A549 (cell line): ENCODE results near the gene NGFR. TPM values are rescaled to one million over a fixed set of nuclear protein-coding genes. Genes with fewer than 3 reads are reported as not detected.

Experiments used
- ATAC-seq, 2 experiments: fragments of 200-7000 bp in 1 of 2; fragments of >200 bp in 1 of 2; cut with Nextera tagmentation in 1 of 2; cut with Tn5 transposase in 1 of 2; 3 replicates each; pipeline versions ENCODE4 v1.8.0 to v1.9.1; 2018 to 2020; ENCODE audit warnings: mild to moderate bottlenecking in 1 of 2, moderate library complexity in 1 of 2
- CTCF ChIA-PET: fragments of 300-600 bp; sonication (Branson Sonifier 250); formaldehyde crosslinking; extraction: SDS; loops from one replicate; lab custom pipeline; 2021; ENCODE audit warnings: antibody characterized with exemption, inconsistent platforms; lab: Yijun Ruan, JAX
- POLR2A ChIA-PET: fragments of 350-600 bp; formaldehyde crosslinking; extraction: SDS; loops from one replicate; lab custom pipeline; 2021; ENCODE audit warnings: antibody characterized with exemption, inconsistent platforms; lab: Yijun Ruan, JAX
- DNase-seq, 2 experiments: peaks; one replicate each; pipeline versions ENCODE4 v3.0.0 to v3.0.0-alpha.2; 2011 to 2016; ENCODE audit warnings: low read depth in 1 of 2, low spot score in 1 of 2
- FAIRE-seq: peaks from 2 replicates; lab custom pipeline; 2011; peaks lifted over from hg19 to GRCh38; lab: Jason Lieb, UNC
- H3K27ac ChIP-seq, 2 experiments: fragments of >200 bp; sonication (Bioruptor Twin); formaldehyde crosslinking; 3 replicates each; pipeline ENCODE4 v1.5.1; 2016 to 2017
- H3K4me1 ChIP-seq: fragments of >200 bp; sonication (Bioruptor Twin); formaldehyde crosslinking; 3 replicates; pipeline ENCODE4 v1.6.1; 2016
- H3K4me2 ChIP-seq: fragments of >200 bp; sonication (Bioruptor Twin); formaldehyde crosslinking; 3 replicates; pipeline ENCODE4 v1.6.1; 2016
- H3K4me3 ChIP-seq: fragments of >200 bp; sonication (Bioruptor Twin); formaldehyde crosslinking; 3 replicates; pipeline ENCODE4 v1.5.1; 2016
- H3K9me3 ChIP-seq: fragments of >200 bp; sonication (Bioruptor Twin); formaldehyde crosslinking; 3 replicates; pipeline ENCODE4 v1.6.1; 2016
- ATOH8 ChIP-seq: fragments of 250-450 bp; sonication (Bioruptor Pico); IDR thresholded peaks from 2 replicates; pipeline ENCODE4 v1.5.0; 2020; ENCODE audit warnings: low read depth, mild to moderate bottlenecking, moderate library complexity
- BHLHE40 ChIP-seq: IDR thresholded peaks from 2 replicates; pipeline ENCODE4 v1.6.1; 2012; ENCODE audit warnings: low read depth, low read length, inconsistent platforms
- CBX2 ChIP-seq: fragments of 200-600 bp; sonication (generic); IDR thresholded peaks from 2 replicates; pipeline ENCODE4 v1.6.1; 2016; ENCODE audit warnings: low read depth, mild to moderate bottlenecking, borderline replicate concordance
- CBX8 ChIP-seq: fragments of 200-600 bp; sonication (generic); IDR thresholded peaks from 2 replicates; pipeline ENCODE4 v1.6.1; 2016
- CEBPB ChIP-seq, 2 experiments: fragments of >200 bp in 1 of 2; sonication (Bioruptor Twin) in 1 of 2; formaldehyde crosslinking in 1 of 2; IDR thresholded peaks; 2 replicates each; pipeline ENCODE4 v1.6.1; 2012 to 2016
- CHD2 ChIP-seq: fragments of 150-350 bp; IDR thresholded peaks from 2 replicates; pipeline ENCODE4 v1.6.1; 2014; ENCODE audit warnings: low read length; ENCODE audit not compliant: partially characterized antibody
- CHD4 ChIP-seq: fragments of 200-600 bp; sonication (generic); IDR thresholded peaks from 2 replicates; pipeline ENCODE4 v1.6.1; 2016; ENCODE audit warnings: antibody characterized with exemption, mild to moderate bottlenecking, borderline replicate concordance
- ELK1 ChIP-seq: fragments of 150-350 bp; IDR thresholded peaks from 2 replicates; pipeline ENCODE4 v1.6.1; 2014; ENCODE audit warnings: low read depth, mild to moderate bottlenecking, low read length
- ESRRA ChIP-seq: fragments of 150-350 bp; IDR thresholded peaks from 2 replicates; pipeline ENCODE4 v1.6.1; 2014; ENCODE audit warnings: mild to moderate bottlenecking, low read length, borderline replicate concordance
- FOSL2 ChIP-seq, 2 experiments: fragments of 450-650 bp in 1 of 2; fragments of >200 bp in 1 of 2; sonication (Bioruptor Twin) in 1 of 2; formaldehyde crosslinking; IDR thresholded peaks; 2 replicates each; pipeline versions ENCODE4 v1.5.0 to v1.6.1; 2016 to 2020; ENCODE audit warnings: mild to moderate bottlenecking in 1 of 2, moderate library complexity in 1 of 2
- FOXS1 ChIP-seq: fragments of 250-450 bp; sonication (Bioruptor Pico); IDR thresholded peaks from 2 replicates; pipeline ENCODE4 v1.5.0; 2020; ENCODE audit warnings: mild to moderate bottlenecking, moderate library complexity
- HDAC2 ChIP-seq: fragments of 200-600 bp; sonication (generic); IDR thresholded peaks from 2 replicates; pipeline ENCODE4 v1.6.1; 2016
- HES2 ChIP-seq: fragments of >200 bp; sonication (Bioruptor Twin); formaldehyde crosslinking; IDR thresholded peaks from 2 replicates; pipeline ENCODE4 v1.6.1; 2016
- HOXA7 ChIP-seq: fragments of 250-450 bp; sonication (Bioruptor Pico); IDR thresholded peaks from 2 replicates; pipeline ENCODE4 v1.5.0; 2020; ENCODE audit warnings: mild to moderate bottlenecking, moderate library complexity
- HOXB13 ChIP-seq: fragments of 250-450 bp; sonication (Bioruptor Pico); IDR thresholded peaks from 2 replicates; pipeline ENCODE4 v1.5.0; 2020; ENCODE audit warnings: low read depth, mild to moderate bottlenecking, moderate library complexity
- JUNB ChIP-seq: fragments of >200 bp; sonication (Bioruptor Twin); formaldehyde crosslinking; IDR thresholded peaks from 2 replicates; pipeline ENCODE4 v1.6.1; 2016
- KDM1A ChIP-seq: fragments of 200-600 bp; sonication (generic); IDR thresholded peaks from 2 replicates; pipeline ENCODE4 v1.6.1; 2016; ENCODE audit warnings: low read depth, mild to moderate bottlenecking
- KDM5A ChIP-seq: fragments of 200-600 bp; sonication (generic); IDR thresholded peaks from 2 replicates; pipeline ENCODE4 v1.6.1; 2016; ENCODE audit warnings: antibody characterized with exemption, mild to moderate bottlenecking
- MAFK ChIP-seq: fragments of 450-650 bp; IDR thresholded peaks from 2 replicates; pipeline ENCODE4 v1.6.1; 2014; ENCODE audit not compliant: partially characterized antibody
- MAX ChIP-seq: IDR thresholded peaks from 2 replicates; pipeline ENCODE4 v1.6.1; 2012
- NFE2L2 ChIP-seq: fragments of 150-350 bp; conservative IDR thresholded peaks from 2 replicates; pipeline ENCODE4 v1.6.1; 2014; ENCODE audit warnings: low read length
- NR3C1 ChIP-seq: fragments of >200 bp; sonication (Bioruptor Twin); formaldehyde crosslinking; IDR thresholded peaks from 3 replicates; pipeline ENCODE4 v1.6.1; 2017
- POLR2AphosphoS2 ChIP-seq: conservative IDR thresholded peaks from 2 replicates; pipeline ENCODE4 v1.6.1; 2012; ENCODE audit warnings: low read length, improper control_type of control experiment, inconsistent platforms
- RAD21 ChIP-seq, 2 experiments: fragments of >200 bp in 1 of 2; sonication (Bioruptor Twin) in 1 of 2; formaldehyde crosslinking in 1 of 2; IDR thresholded peaks in 1 of 2; conservative IDR thresholded peaks in 1 of 2; 2 replicates in 1 of 2; 3 replicates in 1 of 2; pipeline ENCODE4 v1.6.1; 2012 to 2018; ENCODE audit warnings: inconsistent platforms in 1 of 2
- RCOR1 ChIP-seq: fragments of 150-350 bp; IDR thresholded peaks from 2 replicates; pipeline ENCODE4 v1.6.1; 2014; ENCODE audit warnings: antibody characterized with exemption, low read length, low read depth
- SREBF2 ChIP-seq: fragments of 450-650 bp; IDR thresholded peaks from 2 replicates; pipeline ENCODE4 v1.6.1; 2014; ENCODE audit warnings: mild to moderate bottlenecking, moderate library complexity
- TP53 ChIP-seq: fragments of 250-450 bp; sonication (Bioruptor Pico); IDR thresholded peaks from 2 replicates; pipeline ENCODE4 v1.5.0; 2021; ENCODE audit warnings: mild to moderate bottlenecking, moderate library complexity
- ZC3H11A ChIP-seq: fragments of 450-650 bp; IDR thresholded peaks from 2 replicates; pipeline ENCODE4 v1.6.1; 2014; ENCODE audit warnings: antibody characterized with exemption, mild to moderate bottlenecking
- ZFP36 ChIP-seq: fragments of 450-650 bp; IDR thresholded peaks from 2 replicates; pipeline ENCODE4 v1.6.1; 2014; ENCODE audit warnings: borderline replicate concordance; ENCODE audit not compliant: partially characterized antibody
- ZNF302 ChIP-seq: fragments of 250-450 bp; sonication (Bioruptor Pico); IDR thresholded peaks from 2 replicates; pipeline ENCODE4 v1.9.0; 2021; ENCODE audit warnings: inconsistent platforms, mild to moderate bottlenecking, moderate library complexity
- ZSCAN20 ChIP-seq: fragments of 250-450 bp; sonication (Bioruptor Pico); IDR thresholded peaks from 2 replicates; pipeline ENCODE4 v1.8.0; 2022; ENCODE audit warnings: mild to moderate bottlenecking, moderate library complexity
- WGBS: methylation state at CpG from one replicate; pipeline ENCODE4 v1.1.6; 2017; ENCODE audit errors: missing lambda C conversion rate; 5-methylcytosine and 5-hydroxymethylcytosine counted together
- polyA plus RNA-seq, 4 experiments: library from polyadenylated mRNA; depleted of rRNA in 3 of 4; stranded (reverse); fragments of >200 nt; fragmentation: RNase III in 1 of 4; extraction: RNeasy Plus Mini Kit Qiagen cat#74134 plus additional on column Dnase treatment in 1 of 4; gene quantifications; 2 replicates in 3 of 4; 3 replicates in 1 of 4; pipeline ENCODE4 v1.2.3, GENCODE V29; 2011 to 2017
- TF ChIP-seq, protein P1 (sequence below): fragments of 250-450 bp; sonication (Bioruptor Pico); IDR thresholded peaks from 2 replicates; pipeline ENCODE4 v1.5.0; 2021; ENCODE audit warnings: mild to moderate bottlenecking, moderate library complexity, borderline replicate concordance

NGFR gene
- polyA plus RNA-seq, 2 of the 4 experiments (the other 2 are of a cell fraction) = 0.13 to 0.18 TPM

- DNase-seq (no peak), FAIRE-seq (no peak), ATAC-seq (no peak)
- WGBS = 62% methylated on average over 5 of the region's 5 CpGs
- ChIA-PET POLR2A (no interaction called here), CTCF (interaction anchor here (1.0 to 1.4 kb wide), 4 partner anchors 14 to 38 kb away, joined by 3 to 6 read pairs (median 4); no protein-coding TSS in a partner anchor)
- Histone ChIP-seq H3K27ac (no peak overlapping the region), H3K4me1 (no peaks in the 10 kb centered on the region), H3K4me2 (no peak overlapping the region), H3K4me3 (no peak overlapping the region), H3K9me3 (peaks cover 4% of the 10 kb centered on the region; the same call in 1 of the 3 replicates)
- TF ChIP-seq NR3C1 (no peak), CHD4 (no peak), BHLHE40 (no peak), POLR2AphosphoS2 (no peak), RAD21 (conservative IDR thresholded peaks at IDR 0.05 in 1 of 2, IDR thresholded peaks at IDR 0.05 in 1 of 2) (no peak), SREBF2 (no peak), ESRRA (no peak), ZNF302 (CRISPR knock-in tag) (no peak), ZFP36 (no peak), HDAC2 (no peak), ZSCAN20 (CRISPR knock-in tag) (no peak), ATOH8 (no peak), MAX (no peak), HES2 (no peak), HOXB13 (CRISPR knock-in tag) (no peak), NFE2L2 (no peak), CBX2 (no peak), CHD2 (no peak)
Measured at GRCh38 chr17:49472527-49472926, 22.6 kb upstream of the NGFR start.

- WGBS = 36% methylated on average over 9 of the region's 9 CpGs
- no peak overlapping the region for H3K27ac ChIP-seq
- H3K9me3 ChIP-seq = peaks cover 4% of the 10 kb centered on the region; the same call in 1 of the 3 replicates
- no peak overlapping the region for H3K4me2 ChIP-seq
- FAIRE-seq = no peak
- CTCF ChIA-PET = interaction anchor here (0.8 to 2.4 kb wide), 9 partner anchors 11 to 82 kb away, joined by 3 to 15 read pairs (median 6); partner anchors contain the start of gene NGFR
- DNase-seq = no peak
- ATAC-seq = no peak
- no peaks in the 10 kb centered on the region for H3K4me1 ChIP-seq
- POLR2A ChIA-PET = no interaction called here
- H3K4me3 ChIP-seq = no peak overlapping the region
- TF ChIP-seq KDM5A = no peak
- TF ChIP-seq RAD21 (conservative IDR thresholded peaks at IDR 0.05 in 1 of 2, IDR thresholded peaks at IDR 0.05 in 1 of 2) = no peak
- no peak for TF ChIP-seq HOXA7 (CRISPR knock-in tag)
- no peak for TF ChIP-seq ELK1
- no peak for TF ChIP-seq FOSL2 (IDR thresholded peaks at IDR 0.05)
- no peak for TF ChIP-seq FOSL2 (CRISPR knock-in tag; IDR thresholded peaks at IDR 0.05)
- no peak for TF ChIP-seq MAFK
- TF ChIP-seq RCOR1 = no peak
- TF ChIP-seq SREBF2 = no peak
- TF ChIP-seq, protein P1, sequence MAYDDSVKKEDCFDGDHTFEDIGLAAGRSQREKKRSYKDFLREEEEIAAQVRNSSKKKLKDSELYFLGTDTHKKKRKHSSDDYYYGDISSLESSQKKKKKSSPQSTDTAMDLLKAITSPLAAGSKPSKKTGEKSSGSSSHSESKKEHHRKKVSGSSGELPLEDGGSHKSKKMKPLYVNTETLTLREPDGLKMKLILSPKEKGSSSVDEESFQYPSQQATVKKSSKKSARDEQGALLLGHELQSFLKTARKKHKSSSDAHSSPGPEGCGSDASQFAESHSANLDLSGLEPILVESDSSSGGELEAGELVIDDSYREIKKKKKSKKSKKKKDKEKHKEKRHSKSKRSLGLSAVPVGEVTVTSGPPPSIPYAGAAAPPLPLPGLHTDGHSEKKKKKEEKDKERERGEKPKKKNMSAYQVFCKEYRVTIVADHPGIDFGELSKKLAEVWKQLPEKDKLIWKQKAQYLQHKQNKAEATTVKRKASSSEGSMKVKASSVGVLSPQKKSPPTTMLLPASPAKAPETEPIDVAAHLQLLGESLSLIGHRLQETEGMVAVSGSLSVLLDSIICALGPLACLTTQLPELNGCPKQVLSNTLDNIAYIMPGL (CRISPR knock-in tag) = no peak
- no peak for TF ChIP-seq JUNB
- TF ChIP-seq CBX8 = no peak
- no peak for TF ChIP-seq TP53
- no peak for TF ChIP-seq KDM1A
- TF ChIP-seq ZC3H11A = no peak
- TF ChIP-seq ATOH8 = no peak
- TF ChIP-seq CHD4 = no peak
- no peak for TF ChIP-seq NFE2L2
- no peak for TF ChIP-seq FOXS1 (CRISPR knock-in tag)
- TF ChIP-seq CEBPB (IDR thresholded peaks at IDR 0.05) = no peak
- no peak for TF ChIP-seq HDAC2
- TF ChIP-seq, all 56 proteins: peak for 0
Measured at GRCh38 chr17:49473900-49474751, 21.0 kb upstream of the NGFR start.
